Natural killer cell treated with Interleukin-12 subunit alpha and Interleukin-12 subunit beta and Interleukin-15 and Interleukin-18, amount 100 ng/mL, for 72 hours (primary cell): Measurements from ENCODE around the gene UBP1. TPM values are rescaled to one million over a fixed set of nuclear protein-coding genes. Genes with fewer than 3 reads are reported as not detected.
"Not testable (repeated sequence)": the region's sequence is repeated elsewhere in the genome, so short reads cannot be mapped to it uniquely, and the experiment has no call there.

Experiments used
- ATAC-seq, 2 donors: fragments of 150-1000 bp; cut with Tn5 transposase in 1 of 2; sonication (Bioruptor Pico), chemical (Tn5 transposase) in 1 of 2; 2 replicates each; pipeline ENCODE4 v1.10.0; 2021
- DNase-seq: peaks from one replicate; pipeline ENCODE4 v3.0.0; 2022; ENCODE audit warnings: low spot score
- H3K27ac Mint-ChIP-seq, 2 donors: 1 replicate in 1 of 2; 2 replicates in 1 of 2; pipeline ENCODE4 v1.8.0; 2022; ENCODE audit warnings: mixed read lengths in 2 of 2, mild to moderate bottlenecking in 1 of 2, moderate library complexity in 1 of 2
- H3K27me3 Mint-ChIP-seq, 2 donors: 1 replicate in 1 of 2; 2 replicates in 1 of 2; pipeline ENCODE4 v1.8.0; 2022; ENCODE audit warnings: mixed read lengths in 2 of 2
- H3K36me3 Mint-ChIP-seq: one replicate; pipeline ENCODE4 v1.8.0; 2022; ENCODE audit warnings: mixed read lengths
- H3K4me1 Mint-ChIP-seq, 2 donors: 1 replicate in 1 of 2; 2 replicates in 1 of 2; pipeline ENCODE4 v1.8.0; 2022; ENCODE audit warnings: low read depth in 2 of 2, mixed read lengths in 2 of 2, mild to moderate bottlenecking in 1 of 2
- H3K4me3 Mint-ChIP-seq: one replicate; pipeline ENCODE4 v1.8.0; 2022; ENCODE audit warnings: mixed read lengths
- H3K9me3 Mint-ChIP-seq: 2 replicates; pipeline ENCODE4 v1.8.0; 2022; ENCODE audit warnings: mixed read lengths
- total RNA-seq, 2 donors: library from RNA; stranded (reverse); gene quantifications; one replicate each; pipeline ENCODE4 v1.2.3, GENCODE V29; 2022

UBP1 gene
- total RNA-seq, 2 donors from 2014 or later, result 88.8 to 131 TPM

DNA sequence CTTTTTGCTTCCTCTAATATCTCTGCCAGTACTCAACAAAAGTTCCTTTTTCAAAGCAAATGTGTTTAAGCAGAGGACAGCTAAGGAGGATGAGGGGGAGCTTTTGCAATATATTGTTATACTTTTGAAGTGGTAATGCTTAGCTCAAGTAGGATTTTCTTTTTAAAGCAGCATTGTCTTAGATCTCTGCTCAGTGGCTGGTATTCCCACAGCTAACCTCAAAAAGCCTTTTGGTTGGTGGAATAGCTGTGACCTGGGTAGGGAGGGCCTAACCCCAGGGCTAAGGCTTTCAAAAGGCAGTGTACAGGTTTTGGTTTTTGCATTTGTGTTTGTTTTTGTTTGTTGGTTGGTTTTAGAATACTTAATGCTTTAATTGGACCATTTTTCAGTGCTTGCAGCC is 76.1 kb downstream of the UBP1 start:
- Mint-ChIP-seq H3K36me3 (no peaks in the 10 kb centered on the region), H3K27me3 (peaks cover 10 to 12% of the 10 kb centered on the region in 2 donors), H3K4me1 (no peaks in the 10 kb centered on the region), H3K9me3 (no peaks in the 10 kb centered on the region), H3K27ac (no peak overlapping the region), H3K4me3 (no peak overlapping the region)
- DNase-seq (no peak), ATAC-seq (no peak)

DNA sequence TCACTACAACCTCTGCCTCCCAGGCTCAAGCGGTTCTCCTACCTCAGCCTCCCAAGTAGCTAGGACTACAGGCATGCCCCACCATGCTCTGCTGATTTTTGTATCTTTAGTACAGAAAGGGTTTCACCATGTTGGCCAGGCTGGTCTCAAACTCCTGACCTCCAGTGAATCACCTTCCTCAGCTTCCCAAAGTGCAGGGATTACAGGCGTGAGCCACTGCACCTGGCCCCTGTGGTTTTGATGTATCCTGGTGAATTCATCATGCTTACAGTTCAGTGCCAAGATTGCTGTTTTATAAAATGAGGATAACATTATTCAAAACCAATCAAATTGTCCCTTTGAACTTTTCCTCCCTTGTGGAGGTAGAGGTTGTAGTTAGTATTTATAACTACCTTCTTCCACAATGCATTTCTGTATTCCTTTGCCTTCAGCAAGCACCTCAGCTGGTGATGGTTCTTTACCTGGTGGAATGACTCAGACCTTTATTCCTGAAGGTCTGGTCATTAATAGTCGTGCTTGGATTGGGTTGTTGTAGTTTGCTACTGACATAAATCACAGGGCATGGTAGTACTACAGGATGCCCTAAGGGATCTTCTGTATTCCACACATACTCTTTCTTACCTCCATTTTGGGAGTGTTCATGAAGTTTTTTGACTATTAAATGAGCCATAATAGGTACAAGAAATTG is 76.9 kb downstream of the UBP1 start:
- ATAC-seq (no peak), DNase-seq (no peak)
- Mint-ChIP-seq H3K9me3 (no peaks in the 10 kb centered on the region), H3K27me3 (peaks cover 8 to 9% of the 10 kb centered on the region in 2 donors), H3K36me3 (no peaks in the 10 kb centered on the region), H3K4me3 (no peak overlapping the region), H3K27ac (no peak overlapping the region), H3K4me1 (no peaks in the 10 kb centered on the region)

DNA sequence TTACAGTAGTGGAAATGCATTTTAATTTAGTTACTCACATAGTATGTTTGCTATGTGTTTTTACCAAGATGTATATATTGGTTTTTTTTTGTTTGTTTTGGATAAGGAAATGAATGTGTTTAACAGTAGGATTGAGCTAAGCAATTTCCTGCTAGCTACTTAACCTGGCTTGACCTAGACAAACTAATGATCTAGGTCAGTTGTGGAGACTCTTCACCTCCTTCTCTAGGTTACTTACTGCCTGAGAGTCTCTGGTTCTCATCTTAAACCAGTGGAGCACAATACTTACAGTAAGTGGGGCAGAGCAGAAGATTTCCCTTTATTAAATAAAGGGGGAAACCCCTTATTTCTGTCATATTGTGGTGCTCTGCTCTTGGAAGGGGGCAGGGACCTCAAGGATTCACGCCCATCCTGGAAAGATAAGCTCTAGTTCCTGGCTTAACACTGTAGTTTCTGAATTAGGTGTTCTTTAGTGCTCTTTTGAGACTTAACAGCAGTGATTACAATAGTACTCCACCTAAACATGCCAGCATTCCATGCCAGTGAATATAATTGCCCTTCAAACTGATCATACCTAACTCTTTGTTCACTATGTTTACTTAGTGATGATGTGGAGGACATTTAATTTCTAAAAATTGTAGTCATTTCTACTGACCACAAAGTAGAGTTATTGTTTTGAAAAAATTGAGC is 79.9 kb downstream of the UBP1 start:
- no peak for DNase-seq
- H3K27me3 Mint-ChIP-seq, result peaks cover 8 to 13% of the 10 kb centered on the region in 2 donors
- H3K4me3 Mint-ChIP-seq, result no peak overlapping the region
- H3K4me1 Mint-ChIP-seq, result no peaks in the 10 kb centered on the region
- H3K9me3 Mint-ChIP-seq, result no peaks in the 10 kb centered on the region
- H3K36me3 Mint-ChIP-seq, result no peaks in the 10 kb centered on the region
- no peak overlapping the region for H3K27ac Mint-ChIP-seq
- ATAC-seq, result no peak

DNA sequence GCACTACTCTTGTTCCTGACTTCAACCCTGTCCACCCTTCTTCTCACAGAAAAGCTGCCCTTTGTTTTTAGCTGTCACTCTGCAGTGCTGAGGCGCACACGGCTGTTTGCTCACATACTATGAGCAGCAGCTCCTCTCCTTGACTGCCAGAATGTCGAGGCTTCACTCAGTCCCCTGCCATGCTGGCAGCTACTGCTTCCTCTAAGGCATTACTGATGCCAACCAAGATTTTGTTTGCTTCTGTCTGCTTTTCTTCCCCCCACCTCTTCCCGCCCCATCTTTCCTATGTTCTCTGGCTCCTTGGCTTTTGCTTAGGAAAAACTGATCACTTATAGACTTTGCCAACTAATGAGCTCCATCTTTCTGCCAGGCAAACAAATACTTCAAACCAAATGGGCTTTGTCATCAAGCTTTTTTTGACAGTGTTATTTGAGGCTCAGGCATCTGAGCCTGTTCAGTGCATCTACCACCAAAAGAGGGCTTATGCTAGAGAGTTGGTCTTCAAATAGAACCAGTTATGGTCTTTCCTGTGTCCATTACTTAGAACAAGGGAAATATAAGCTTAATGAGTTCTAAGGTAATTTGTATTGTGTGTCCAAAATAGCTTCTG is 81.9 kb downstream of the UBP1 start:
- Mint-ChIP-seq H3K4me1 (no peaks in the 10 kb centered on the region), H3K36me3 (no peaks in the 10 kb centered on the region), H3K9me3 (no peaks in the 10 kb centered on the region), H3K4me3 (no peak overlapping the region), H3K27ac (no peak overlapping the region), H3K27me3 (peaks cover 8 to 13% of the 10 kb centered on the region in 2 donors)
- no peak for ATAC-seq
- no peak for DNase-seq

DNA sequence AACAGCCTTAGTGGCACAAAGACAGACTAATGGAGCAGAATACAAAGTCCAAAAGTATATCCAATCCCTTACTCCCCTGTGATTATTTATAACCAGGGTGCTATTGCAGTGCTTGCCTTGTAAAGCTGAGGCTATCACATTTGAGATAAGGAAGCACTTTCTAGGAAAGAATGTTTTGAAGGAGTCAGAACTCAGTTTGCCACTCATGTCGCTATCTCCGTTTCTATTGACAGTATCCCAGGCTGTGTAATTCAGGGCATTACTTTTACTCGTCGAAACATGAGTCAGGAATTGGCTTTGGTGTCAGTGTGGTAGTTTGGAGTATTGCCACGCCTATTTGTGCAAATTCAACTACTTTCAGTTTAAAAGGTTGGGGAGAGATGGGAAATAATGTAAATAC is 84.6 kb downstream of the UBP1 start:
- ATAC-seq (no peak), DNase-seq (no peak)
- Mint-ChIP-seq H3K27ac (no peak overlapping the region), H3K36me3 (no peaks in the 10 kb centered on the region), H3K4me1 (no peaks in the 10 kb centered on the region), H3K9me3 (no peaks in the 10 kb centered on the region), H3K27me3 (peaks cover 8 to 12% of the 10 kb centered on the region in 2 donors), H3K4me3 (no peak overlapping the region)

DNA sequence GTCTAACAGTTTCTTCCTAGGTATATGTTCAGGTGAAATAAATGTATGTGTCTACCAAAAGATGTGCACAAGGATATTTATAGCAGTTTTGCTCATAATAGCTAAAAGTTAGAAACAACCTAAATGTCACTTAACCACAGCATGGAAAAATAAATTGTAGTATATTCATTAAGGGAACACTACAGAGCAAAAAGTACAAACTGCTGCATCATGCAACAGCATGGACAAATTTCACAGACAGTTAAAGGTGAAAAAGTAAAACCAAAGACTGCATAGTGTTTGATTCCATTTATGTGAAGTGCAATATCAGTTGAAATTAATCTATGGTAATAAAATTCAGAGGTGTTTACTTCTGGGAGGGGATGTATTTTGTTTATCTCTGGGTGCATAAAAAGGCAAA is 100.4 kb downstream of the UBP1 start:
- no peaks in the 10 kb centered on the region for H3K9me3 Mint-ChIP-seq
- H3K27me3 Mint-ChIP-seq, result peaks cover 0 to 15% of the 10 kb centered on the region in 2 donors
- H3K4me3 Mint-ChIP-seq, result no peak overlapping the region
- DNase-seq (no peak), ATAC-seq (no peak)
- no peaks in the 10 kb centered on the region for H3K4me1 Mint-ChIP-seq
- peaks cover under 1% of the 10 kb centered on the region for H3K36me3 Mint-ChIP-seq
- H3K27ac Mint-ChIP-seq, result no peak overlapping the region

DNA sequence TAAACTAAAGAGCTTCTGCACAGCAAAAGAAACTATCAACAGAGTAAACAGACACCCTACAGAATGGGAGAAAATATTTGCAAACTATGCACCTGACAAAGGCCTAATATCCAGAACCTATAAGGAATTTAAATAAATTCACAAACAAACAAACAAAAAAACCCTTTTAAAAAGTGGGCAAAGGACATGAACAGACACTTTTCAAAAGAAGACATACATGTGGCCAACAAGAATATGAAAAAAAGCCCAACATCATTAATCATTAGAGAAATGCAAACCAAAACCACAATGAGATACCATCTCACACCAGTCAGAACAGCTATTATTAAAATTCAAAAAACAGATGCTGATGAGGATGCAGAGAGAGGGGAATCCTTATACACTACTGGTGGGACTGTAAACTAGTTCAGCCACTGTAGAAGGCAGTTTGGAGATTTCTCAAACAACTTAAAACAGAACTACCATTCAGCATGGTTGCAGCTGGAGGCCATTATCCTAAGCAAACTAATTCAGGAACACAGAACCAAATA is 101.2 kb downstream of the UBP1 start:
- H3K9me3 Mint-ChIP-seq, ATAC-seq, DNase-seq, H3K27ac Mint-ChIP-seq, H3K36me3 Mint-ChIP-seq, H3K4me3 Mint-ChIP-seq, H3K4me1 Mint-ChIP-seq: not testable (repeated sequence)
- peaks cover 3 to 16% of the 10 kb centered on the region in 2 donors for H3K27me3 Mint-ChIP-seq

Other genes starting within 250 kb of the UBP1 start
- not detected for gene SUSD5, start 221.6 kb downstream of the UBP1 start, total RNA-seq
- not detected for gene FBXL2, start 163.0 kb downstream of the UBP1 start, total RNA-seq